ENCODE measurements around the gene TNFRSF21. TPM values are rescaled to one million over a fixed set of nuclear protein-coding genes. Genes with fewer than 3 reads are reported as not detected.
"Not testable (repeated sequence)": the region's sequence is repeated elsewhere in the genome, so short reads cannot be mapped to it uniquely, and the experiment has no call there.

TNFRSF21 gene
- total RNA-seq, 1 experiment from 2014 or later, result 13.5 TPM

DNA sequence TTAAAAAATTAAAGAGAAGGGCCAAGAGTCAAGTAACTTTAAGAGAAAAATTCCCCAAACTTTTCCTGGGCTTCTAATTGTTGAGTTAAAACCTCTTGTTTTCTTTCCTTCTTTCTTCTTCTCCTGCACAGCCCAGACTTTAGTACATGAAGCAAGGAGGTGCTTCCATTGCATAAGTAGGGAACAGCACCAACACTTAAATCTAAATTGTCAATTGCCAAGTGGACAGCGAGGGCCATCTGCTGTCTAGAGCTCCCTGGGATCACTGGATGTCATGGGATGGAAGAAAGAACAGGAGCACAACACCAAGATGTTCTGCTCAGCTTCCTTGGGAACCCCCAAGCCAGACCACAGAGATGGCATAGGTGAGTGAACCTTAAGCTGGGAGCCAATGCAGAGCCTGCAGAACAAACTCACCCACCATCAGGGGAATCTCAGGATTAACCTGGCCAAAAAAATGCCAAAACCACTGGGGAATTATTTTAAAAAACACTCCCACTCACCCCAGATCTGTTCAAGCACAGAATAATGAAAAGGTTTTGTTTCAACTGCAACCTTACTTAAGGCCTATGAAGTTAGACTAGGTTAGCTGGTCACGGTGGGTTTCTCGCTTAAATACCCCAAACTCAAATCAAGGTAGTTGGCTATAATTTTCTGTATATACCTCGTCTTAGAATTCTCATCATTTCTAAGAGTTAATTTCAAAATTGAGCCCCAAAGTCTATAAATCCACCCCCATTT is 67.8 kb downstream of the TNFRSF21 start:
- in situ Hi-C loops (cut with HindIII; ENCODE audit: low pct_unique_long_range_greater_than_20kb, low sequenced_read_pairs), result no loop called here
- DNase-seq (ENCODE audit: low read depth), result peak; percentile 12

DNA sequence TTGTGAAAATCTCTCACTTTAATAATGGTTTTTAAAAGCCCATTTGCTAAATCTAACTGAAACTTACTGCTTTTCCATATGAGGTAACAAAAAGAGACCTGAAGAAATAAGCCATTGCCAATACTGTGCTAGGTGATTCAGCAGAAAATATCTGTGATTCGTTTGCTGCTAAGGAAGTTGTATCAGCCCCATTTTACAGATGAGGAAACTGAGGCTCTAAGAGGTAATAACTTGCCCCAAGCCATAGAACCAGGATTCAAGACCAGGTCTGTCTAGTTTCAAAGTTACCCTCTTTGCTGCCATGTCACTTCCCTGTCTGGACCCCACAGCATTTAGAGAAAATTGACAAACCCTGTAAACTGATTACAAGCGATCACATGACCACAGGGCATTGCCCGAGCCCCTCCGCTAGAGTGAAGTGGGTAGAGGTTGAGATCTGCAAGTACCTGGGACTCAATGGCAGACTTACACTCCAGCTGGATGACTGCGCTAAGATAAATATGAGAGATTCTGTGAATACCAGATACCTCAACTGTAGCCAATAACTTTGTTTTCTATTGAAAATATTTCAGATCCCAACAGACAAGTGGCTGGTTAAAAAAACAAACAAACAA is 69.3 kb downstream of the TNFRSF21 start:
- DNase-seq (ENCODE audit: low read depth), result no peak
- in situ Hi-C loops (cut with HindIII; ENCODE audit: low pct_unique_long_range_greater_than_20kb, low sequenced_read_pairs), result no loop called here

DNA sequence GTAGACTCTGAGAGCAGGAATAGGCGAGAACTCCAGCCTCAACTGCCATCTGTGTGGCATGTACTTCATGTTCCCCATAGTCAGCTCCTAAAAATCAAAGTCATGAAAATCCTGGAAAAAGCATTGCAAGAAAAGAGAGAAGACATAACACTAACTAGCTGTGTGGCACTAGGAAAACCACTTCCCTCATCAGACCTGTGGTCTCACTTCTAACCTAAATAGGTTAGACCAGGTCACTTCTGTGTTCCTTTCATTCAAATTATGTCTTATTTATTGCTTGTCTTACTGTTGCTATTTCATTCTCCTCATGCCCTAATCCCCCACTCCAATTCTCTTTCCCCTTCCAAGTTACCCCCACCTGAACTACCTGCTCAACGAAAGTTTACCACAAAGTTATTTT is 70.2 kb downstream of the TNFRSF21 start:
- in situ Hi-C loops (cut with HindIII; ENCODE audit: low pct_unique_long_range_greater_than_20kb, low sequenced_read_pairs), result no loop called here
- no peak for DNase-seq (ENCODE audit: low read depth)

DNA sequence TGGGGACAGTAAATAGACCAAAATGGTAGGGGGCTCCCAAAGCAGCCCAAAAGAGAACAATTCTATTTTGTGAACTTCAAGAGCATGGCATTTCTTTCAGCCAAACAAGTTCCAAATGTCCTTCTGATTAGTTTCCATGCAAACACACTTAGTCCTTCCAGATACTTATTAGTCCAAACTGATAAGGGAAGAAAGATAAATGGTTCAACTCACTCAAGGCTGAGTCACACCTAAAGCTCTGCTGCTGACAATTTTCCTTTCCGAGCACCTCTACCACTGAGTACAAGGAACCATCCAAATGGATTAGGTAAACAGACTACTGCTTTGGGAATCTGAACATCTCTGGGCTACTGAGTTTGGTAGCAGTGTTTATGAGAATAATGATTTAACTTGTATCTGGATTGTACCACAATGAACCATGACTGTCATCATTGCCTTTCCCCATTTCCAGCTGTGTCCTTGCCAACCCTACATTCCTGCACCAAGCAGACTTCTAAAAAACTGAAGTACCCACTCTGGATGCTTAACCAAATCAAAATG is 71.2 kb downstream of the TNFRSF21 start:
- no peak for DNase-seq (ENCODE audit: low read depth)
- in situ Hi-C loops (cut with HindIII; ENCODE audit: low pct_unique_long_range_greater_than_20kb, low sequenced_read_pairs), result no loop called here

DNA sequence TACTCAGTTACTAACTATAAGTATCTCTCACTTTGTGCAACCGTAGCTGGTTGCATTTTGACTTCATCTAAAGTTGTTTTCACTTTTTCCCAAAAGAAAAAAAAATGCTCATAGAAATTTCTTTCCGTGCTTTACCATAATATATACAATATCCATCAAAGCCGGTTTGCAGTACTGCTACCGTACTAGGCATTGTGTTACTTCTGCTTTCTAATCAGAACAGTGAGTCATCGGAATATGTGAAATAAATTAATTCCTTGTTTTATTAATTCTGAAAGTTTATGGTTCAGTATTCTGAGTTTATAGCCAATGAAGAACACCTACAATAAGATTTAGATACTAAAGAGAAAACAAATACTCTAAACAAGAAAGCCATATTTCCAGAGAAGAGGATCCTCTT is 72.5 kb downstream of the TNFRSF21 start:
- no peak for DNase-seq (ENCODE audit: low read depth)
- in situ Hi-C loops (cut with HindIII; ENCODE audit: low pct_unique_long_range_greater_than_20kb, low sequenced_read_pairs), result no loop called here

DNA sequence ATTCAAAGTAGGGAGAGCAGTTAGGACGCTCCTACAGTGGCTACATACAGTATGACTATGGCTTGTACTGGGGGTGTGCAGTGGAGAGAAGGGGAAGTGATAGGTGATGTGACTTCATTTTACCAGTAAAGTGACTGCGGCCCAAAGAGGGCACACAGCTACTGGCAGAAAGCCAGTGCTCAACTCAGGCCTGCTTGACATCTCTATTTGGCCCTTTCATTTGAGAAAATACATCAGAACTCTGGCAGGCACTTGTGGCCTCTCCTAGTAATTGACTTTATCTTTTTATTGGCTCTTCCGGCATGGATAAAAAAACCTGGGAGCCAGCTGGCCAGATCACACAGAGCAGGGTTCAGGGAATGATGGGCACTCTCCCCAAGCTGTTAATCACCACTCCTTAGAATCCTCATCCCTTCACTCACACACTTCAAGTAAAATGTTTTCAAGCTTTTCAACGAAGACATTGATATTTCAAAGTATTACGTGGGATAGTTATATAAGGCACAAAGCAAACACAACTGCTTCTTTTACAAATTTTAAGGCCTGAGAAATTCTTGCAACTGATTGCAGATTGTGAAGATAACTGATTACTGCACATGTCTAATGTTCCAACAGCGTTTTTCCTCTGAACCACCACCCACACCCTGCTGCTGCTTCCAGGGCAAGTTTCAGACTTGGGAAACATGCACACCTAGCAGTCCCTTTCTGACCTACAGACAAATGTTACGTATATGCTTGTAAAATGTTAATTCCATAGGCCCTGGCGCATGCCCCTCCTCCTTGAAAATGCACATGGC is 73.5 kb downstream of the TNFRSF21 start:
- in situ Hi-C loops (cut with HindIII; ENCODE audit: low pct_unique_long_range_greater_than_20kb, low sequenced_read_pairs), result no loop called here
- DNase-seq (ENCODE audit: low read depth), result no peak

DNA sequence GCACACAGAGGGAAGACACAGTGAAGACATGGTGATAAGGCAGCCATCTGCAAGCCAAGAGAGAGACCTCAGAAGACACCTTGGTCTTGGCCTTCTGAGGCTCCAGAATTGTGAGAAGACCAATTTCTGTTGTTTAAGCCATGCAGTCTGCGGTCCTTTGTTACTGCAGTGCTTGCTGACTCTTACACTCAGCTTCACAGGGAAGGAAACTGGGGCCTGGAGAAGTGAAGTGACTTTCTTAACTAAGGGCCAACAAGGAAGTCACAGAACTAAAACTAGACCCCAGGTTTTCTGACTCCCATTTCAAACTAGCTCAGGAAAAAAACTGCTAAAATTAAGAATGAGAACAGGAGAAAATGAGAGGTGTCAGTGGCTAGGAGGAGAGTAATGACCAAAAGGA is 74.3 kb downstream of the TNFRSF21 start:
- no peak for DNase-seq (ENCODE audit: low read depth)
- in situ Hi-C loops (cut with HindIII; ENCODE audit: low pct_unique_long_range_greater_than_20kb, low sequenced_read_pairs), result no loop called here

DNA sequence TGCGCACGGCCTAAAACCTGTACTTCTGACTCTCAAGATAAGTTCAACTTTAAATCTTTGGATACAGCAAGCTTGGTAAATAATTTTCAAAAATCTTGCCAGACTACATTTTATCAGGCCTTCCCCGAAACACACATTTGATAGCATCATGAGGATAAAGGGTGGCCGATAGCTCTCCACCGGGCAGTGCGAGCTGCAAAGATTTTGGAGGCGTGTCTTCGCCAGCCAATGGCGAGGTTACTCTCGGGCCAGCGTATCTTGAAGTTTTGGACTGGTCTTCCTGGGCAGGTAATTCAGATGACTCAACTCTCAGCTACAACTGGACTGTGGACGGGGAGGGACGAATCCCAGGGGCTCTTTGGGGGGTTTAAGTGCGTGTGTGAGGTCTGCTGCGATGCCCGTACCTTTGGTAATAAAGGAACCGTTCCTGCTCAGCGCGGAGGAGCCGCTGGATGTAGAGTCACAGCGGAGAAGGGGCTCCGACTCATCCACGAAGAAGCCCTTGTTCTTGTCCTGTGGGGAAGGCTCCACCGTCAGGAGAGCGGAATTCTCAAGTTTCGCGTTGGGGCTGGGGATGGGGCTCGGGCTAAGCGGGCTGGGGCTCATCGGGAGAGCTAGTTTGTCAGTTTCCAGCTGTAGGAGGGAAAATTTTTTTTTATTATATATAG is 75.3 kb downstream of the TNFRSF21 start:
- in situ Hi-C loops (cut with HindIII; ENCODE audit: low pct_unique_long_range_greater_than_20kb, low sequenced_read_pairs), result no loop called here
- DNase-seq (ENCODE audit: low read depth), result no peak

DNA sequence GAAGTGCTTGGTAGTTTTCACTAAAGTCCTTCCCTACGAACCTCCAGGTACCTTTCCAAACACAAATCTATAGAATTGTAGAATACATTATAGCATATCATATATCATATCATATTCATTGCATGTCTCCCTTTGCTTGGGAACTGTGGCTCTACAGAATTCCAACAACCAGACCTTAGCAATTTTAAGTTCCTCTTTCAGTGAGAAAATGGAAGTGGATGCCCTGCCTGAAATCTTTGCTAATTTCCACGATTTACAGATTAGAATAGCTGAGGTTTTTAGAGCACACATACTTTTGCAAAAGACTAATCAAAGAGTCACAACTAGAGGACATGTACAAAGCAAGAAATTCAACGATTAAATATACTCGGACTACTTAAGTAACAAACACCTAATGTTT is 78.6 kb downstream of the TNFRSF21 start:
- no peak for DNase-seq (ENCODE audit: low read depth)
- in situ Hi-C loops (cut with HindIII; ENCODE audit: low pct_unique_long_range_greater_than_20kb, low sequenced_read_pairs), result no loop called here

DNA sequence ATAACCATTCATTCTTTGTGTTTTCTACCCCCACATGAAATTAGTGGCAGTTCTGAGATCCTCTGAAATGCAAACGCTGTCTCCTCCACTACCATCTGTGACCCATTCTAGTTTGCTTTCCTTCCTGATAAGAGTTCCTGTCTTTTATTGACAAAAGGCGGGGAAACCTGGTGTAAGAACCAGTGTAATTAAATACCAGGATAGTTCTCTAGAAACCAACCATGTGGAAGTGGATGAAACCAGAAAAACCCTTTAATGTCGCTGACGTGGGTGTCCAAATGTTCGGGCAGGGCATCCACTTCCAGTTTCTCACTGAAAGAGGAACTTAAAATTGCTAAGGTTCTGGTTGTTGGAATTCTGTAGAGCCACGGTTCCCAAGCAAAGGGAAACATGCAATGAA is 79.1 kb downstream of the TNFRSF21 start:
- in situ Hi-C loops (cut with HindIII; ENCODE audit: low pct_unique_long_range_greater_than_20kb, low sequenced_read_pairs), result no loop called here

DNA sequence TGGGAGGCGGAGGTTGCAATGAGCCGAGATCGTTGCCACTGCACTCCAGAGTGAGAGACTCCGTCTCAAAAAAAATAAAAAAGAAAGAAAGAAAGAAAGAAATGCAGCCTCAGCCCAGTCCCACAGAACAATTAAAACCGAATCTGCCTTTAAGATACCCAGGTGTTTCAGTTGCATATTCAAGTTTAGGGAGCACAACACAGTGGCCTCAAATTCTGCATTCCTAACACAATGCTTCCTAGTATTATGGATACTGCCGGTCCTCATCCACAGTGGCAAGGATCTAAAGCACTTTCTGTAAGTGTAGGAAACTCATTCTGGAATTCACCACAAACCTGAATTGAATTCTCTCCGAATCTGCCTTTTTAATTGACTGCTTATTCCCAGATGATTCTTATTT is 80.5 kb downstream of the TNFRSF21 start:
- in situ Hi-C loops (cut with HindIII; ENCODE audit: low pct_unique_long_range_greater_than_20kb, low sequenced_read_pairs), result no loop called here
- no peak for DNase-seq (ENCODE audit: low read depth)

More for the DNA sequence above, 79.1 kb downstream of the TNFRSF21 start:
- DNase-seq (ENCODE audit: low read depth), result no peak

DNA sequence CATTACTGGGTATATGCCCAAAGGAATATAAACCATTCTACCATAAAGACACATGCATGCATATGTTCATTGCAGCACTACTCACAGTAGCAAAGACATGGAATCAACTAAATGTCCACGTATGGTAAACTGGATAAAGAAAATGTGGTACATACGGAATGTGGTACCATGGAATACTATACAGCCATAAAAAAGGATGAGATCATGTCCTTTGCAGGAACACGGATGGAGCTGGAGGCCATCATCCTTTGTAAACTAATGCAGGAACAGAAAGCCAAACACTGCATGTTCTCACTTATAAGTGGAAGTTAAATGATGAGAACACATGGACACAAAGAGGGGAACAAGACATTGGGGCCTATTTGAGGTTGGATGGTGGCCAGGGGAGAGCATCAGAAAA is 81.6 kb downstream of the TNFRSF21 start:
- in situ Hi-C loops (cut with HindIII; ENCODE audit: low pct_unique_long_range_greater_than_20kb, low sequenced_read_pairs), result not testable (repeated sequence)

DNA sequence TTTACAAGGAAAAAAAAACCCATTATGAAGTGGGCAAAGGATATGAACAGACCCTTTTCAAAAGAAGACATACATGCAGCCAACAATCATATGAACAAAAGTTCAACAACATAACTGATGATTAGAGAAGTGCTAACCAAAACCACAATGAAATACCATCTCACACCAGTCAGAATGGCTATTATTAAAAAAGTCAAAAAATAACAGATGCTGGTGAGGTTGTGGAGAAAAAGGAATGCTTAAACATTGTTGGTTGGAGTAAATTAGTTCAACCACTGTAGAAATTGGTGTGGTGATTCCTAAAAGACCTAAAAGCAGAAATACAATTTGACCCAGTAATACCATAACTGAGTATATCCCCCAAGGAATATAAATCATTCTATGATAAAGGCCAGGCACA is 86.5 kb downstream of the TNFRSF21 start:
- DNase-seq (ENCODE audit: low read depth); in situ Hi-C loops (cut with HindIII; ENCODE audit: low pct_unique_long_range_greater_than_20kb, low sequenced_read_pairs): not testable (repeated sequence)

More for the DNA sequence above, 81.6 kb downstream of the TNFRSF21 start:
- DNase-seq (ENCODE audit: low read depth), result not testable (repeated sequence)

DNA sequence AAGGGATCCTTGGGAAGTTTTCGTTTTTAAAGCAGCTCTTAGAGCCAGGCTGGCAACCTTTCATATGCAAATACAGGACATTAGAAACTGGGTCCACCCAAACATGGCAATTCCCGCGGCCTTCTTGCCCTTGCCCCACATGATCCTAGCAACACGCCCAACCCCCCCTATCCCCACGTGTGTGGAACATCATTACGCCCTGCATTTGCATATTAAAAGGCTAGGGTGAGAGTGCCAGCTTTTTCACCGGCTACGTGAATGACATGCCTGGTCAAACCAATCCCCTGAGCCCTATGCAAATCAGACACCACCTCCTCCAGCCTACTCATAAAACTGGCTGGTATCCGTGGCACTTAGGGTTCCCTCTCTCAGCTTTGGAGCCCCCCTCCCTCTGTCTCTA is 88.1 kb downstream of the TNFRSF21 start:
- no peak for DNase-seq (ENCODE audit: low read depth)
- in situ Hi-C loops (cut with HindIII; ENCODE audit: low pct_unique_long_range_greater_than_20kb, low sequenced_read_pairs), result no loop called here

DNA sequence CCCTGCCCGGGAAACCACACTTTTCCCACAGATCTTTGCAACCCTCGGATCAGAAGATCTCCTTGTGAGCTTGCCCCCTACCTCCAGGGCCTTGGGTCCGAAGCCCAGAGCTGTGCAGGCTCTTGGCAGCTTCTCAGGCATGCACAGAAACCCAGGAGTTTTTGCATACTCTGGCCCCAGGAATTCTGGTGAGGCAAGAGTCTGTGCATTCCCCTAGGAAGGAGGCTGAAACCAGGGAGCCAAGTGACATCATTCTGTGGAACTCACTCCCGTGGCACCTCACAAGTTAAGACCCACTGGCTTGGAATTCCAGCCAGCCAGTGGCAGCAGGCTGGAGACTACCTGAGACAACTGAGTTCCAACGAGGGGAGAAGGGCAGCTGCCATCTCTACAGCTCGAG is 100.1 kb downstream of the TNFRSF21 start:
- in situ Hi-C loops (cut with HindIII; ENCODE audit: low pct_unique_long_range_greater_than_20kb, low sequenced_read_pairs), result no loop called here
- DNase-seq (ENCODE audit: low read depth), result no peak

DNA sequence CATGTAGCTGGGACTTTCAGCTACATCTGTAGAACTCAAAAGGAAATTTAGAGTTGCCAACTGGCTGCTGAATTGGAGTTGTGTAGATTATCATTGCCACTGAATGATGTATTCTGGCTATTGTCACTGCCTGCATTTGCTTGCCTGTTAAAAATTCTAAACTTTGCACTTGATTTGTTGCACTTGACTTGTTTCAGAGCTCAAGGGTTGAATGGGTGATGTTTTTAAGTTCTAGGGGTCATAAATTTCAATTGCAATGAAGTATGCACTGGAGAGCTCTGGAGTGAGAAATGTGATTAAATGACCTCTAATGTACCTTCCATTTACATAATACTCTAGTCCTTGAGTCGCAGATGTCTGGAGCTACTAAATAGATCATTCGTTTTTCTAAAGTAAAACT is 102.4 kb downstream of the TNFRSF21 start:
- peak; percentile 44 for DNase-seq (ENCODE audit: low read depth)
- in situ Hi-C loops (cut with HindIII; ENCODE audit: low pct_unique_long_range_greater_than_20kb, low sequenced_read_pairs), result no loop called here

DNA sequence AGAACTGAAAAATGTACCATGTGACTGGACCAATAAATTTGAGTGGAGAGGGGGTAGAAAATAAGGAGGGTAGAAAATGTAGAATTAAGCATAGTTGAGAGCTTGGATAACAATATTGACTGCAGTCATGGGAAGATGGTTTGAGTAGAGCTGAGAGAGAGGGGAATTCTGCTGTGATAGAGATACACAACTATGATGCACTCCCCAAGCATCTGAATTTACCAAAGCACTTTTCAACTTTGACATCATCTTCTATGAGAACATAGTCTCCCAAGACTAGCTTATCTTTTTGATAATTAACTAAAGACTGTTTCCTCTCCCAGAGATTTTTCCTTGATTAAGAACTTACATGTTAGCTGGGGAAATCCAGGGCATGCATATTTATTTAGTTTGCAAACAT is 103.1 kb downstream of the TNFRSF21 start:
- in situ Hi-C loops (cut with HindIII; ENCODE audit: low pct_unique_long_range_greater_than_20kb, low sequenced_read_pairs), result no loop called here
- DNase-seq (ENCODE audit: low read depth), result peak; percentile 26

DNA sequence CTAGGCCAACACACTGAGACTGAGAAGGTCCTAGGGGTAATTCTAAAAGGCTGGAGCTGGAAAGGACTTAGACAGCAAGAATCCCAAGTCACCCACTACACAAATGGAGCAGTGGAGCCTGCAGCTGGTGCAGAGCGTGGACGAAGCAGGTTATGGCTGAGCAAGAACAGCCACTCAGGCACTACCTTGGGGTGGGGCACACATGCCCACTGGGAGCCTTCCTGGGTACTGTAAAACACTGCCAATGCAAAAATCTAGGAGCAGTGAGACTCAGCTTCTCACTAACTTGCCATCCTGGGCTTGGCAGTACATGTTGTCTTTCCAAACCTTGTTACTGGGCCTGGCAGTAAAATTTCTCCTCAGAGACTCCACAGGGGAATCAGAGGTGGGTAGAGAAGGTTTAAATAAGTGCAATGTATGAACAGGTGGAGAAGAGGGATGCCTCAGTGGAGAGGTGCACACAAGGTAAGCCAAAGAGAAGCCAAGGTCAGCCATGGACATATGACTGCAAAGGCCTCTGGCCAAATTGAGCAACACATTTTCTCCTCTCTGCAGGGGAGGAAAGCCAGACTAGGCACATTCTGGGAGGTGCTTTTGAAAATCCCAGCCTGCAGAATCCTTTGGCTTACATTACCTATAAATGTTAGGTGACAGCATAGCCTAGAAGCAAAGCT is 105.6 kb downstream of the TNFRSF21 start:
- DNase-seq (ENCODE audit: low read depth), result no peak
- in situ Hi-C loops (cut with HindIII; ENCODE audit: low pct_unique_long_range_greater_than_20kb, low sequenced_read_pairs), result no loop called here
